A172 (cell line): ENCODE results near the gene CDKN1B. TPM values are rescaled to one million over a fixed set of nuclear protein-coding genes. Genes with fewer than 3 reads are reported as not detected.
A peak's percentile ranks its signal among the peaks of the same experiment; 100 is the strongest.

Experiments used
- DNase-seq: peaks from one replicate; pipeline ENCODE4 v3.0.0-alpha.2; 2015; ENCODE audit warnings: low spot score
- total RNA-seq: library from RNA; depleted of rRNA; stranded (reverse); fragments of >200 nt; shearing (Covaris generic); gene quantifications from 2 replicates; pipeline ENCODE4 v1.2.3, GENCODE V29; 2014; rRNA removed

Gene CDKN1B
- total RNA-seq = 18.1 and 20.0 TPM in 2 replicates

DNA sequence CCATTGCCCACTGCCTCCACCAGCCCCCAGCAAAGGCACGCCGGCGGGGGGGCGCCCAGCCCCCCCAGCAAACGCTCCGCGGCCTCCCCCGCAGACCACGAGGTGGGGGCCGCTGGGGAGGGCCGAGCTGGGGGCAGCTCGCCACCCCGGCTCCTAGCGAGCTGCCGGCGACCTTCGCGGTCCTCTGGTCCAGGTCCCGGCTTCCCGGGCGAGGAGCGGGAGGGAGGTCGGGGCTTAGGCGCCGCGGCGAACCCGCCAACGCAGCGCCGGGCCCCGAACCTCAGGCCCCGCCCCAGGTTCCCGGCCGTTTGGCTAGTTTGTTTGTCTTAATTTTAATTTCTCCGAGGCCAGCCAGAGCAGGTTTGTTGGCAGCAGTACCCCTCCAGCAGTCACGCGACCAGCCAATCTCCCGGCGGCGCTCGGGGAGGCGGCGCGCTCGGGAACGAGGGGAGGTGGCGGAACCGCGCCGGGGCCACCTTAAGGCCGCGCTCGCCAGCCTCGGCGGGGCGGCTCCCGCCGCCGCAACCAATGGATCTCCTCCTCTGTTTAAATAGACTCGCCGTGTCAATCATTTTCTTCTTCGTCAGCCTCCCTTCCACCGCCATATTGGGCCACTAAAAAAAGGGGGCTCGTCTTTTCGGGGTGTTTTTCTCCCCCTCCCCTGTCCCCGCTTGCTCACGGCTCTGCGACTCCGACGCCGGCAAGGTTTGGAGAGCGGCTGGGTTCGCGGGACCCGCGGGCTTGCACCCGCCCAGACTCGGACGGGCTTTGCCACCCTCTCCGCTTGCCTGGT, at the start of gene CDKN1B:
Gene CDKN1B (plus strand): TSS at position 576 of the 793 bp plus-strand sequence. CDS start 472 bp downstream, outside the sequence.
- DNase-seq = peak; percentile 75

DNA sequence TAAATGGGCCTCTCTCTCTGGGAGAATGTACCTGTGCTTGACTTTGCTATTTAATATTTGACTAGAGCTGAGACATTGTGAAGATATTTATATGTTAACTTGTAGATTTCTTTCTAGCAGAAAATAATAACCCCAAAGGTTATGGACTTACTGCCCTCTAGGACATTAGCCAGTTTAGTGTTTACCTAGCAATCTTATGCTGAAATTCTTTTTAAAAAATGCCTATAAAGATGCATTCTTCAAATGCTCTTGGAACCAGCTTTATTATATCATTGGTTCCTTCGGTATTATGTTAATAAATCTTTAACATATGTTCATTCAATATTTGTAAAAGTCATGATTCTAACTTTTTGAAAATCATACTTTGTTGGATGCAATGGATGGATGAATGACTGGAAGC, 49.2 kb upstream of the CDKN1B start:
- no peak for DNase-seq

- DNase-seq = no peak
These were observed 48.1 kb upstream of the CDKN1B start for GRCh38 chr12:12669020-12669419.

- peak; percentile 27 for DNase-seq
These were observed 45.1 kb upstream of the CDKN1B start for GRCh38 chr12:12671850-12672660.

DNA sequence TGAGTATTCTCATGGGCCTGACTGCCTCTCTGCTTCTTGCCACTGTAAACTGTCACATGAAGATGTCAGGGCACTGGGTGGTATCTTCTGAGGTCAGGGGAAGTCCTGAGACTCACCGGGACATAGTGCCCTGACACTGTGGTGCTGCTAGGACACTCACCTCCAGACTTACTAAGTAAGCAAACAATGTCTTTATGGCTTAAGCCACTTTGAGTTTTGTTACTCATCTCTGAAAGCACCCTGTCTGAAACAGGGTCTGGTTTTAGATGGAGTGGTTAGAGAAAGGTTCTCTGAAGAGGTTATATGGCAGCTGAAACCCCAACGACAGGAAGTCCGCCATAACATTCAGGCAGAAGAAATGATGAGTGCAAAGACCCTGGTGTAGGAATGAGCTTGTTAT, 43.9 kb upstream of the CDKN1B start:
- DNase-seq = no peak

DNA sequence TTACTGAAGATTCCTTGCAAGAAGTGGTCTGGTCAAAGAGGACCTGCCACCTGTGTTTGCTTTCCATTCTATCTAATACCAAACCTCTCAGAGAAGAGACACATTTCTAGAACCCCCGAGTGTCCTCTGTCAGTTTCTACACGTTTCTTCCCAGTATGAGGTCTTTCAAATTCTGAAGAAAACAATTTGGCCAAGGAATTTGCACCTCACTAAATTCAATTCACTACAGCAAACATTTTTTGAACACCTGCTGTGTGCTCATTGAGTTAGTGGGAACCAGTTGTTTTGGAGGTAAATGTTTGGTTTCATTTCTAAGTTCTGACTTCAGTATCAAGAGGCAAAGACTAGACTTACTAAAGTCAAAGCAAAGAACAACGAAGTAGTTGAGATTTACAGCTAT, 40.6 kb upstream of the CDKN1B start:
- no peak for DNase-seq

- no peak for DNase-seq
These were observed 36.0 kb upstream of the CDKN1B start for GRCh38 chr12:12681061-12681765.

DNA sequence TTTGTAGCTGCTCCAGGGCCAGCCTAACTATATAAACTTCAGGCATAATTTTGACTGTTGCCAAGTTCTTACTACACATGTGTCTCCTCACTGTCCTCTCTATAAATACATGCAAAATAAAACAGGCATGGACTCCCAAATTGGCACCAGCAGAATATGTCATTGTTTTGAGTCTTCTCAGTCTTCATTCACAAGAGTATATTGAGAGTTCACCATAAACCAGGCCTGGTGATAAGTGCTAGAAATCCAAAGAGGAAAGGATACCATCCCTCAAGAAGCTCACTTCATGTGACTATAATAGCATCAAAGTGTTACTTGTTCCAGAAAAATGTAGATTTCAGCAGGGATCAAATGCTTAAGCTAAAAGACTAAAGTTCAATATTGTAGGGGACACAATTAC, 34.9 kb upstream of the CDKN1B start:
- no peak for DNase-seq

- DNase-seq = no peak
These were observed 34.0 kb upstream of the CDKN1B start for GRCh38 chr12:12683136-12683697.

- no peak for DNase-seq
These were observed 33.4 kb upstream of the CDKN1B start for GRCh38 chr12:12683725-12684124.

- peak; percentile 13 for DNase-seq
These were observed 32.6 kb upstream of the CDKN1B start for GRCh38 chr12:12684375-12685106.

DNA sequence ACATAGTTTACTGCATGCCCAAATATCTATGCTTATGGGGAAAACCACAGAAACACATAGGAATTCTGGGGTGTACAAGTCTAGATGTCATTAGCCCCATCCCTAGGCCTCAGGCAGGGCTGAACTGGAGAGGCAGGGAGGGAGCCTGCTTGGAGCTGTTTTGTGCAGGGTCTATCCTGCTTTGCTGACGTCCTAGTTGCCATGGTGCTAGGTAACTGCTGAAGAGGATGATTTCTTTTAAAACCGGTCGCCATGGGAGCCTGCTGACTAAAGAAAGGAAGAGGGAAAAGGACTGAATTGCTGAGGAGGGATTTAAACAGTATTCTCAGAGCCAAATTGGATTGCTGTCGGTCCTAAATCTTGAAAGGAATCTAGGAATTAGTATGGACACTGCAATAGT, 31.9 kb upstream of the CDKN1B start:
- no peak for DNase-seq

GRCh38 chr12:12686472-12686871, 30.7 kb upstream of the CDKN1B start:
- DNase-seq = no peak

DNA sequence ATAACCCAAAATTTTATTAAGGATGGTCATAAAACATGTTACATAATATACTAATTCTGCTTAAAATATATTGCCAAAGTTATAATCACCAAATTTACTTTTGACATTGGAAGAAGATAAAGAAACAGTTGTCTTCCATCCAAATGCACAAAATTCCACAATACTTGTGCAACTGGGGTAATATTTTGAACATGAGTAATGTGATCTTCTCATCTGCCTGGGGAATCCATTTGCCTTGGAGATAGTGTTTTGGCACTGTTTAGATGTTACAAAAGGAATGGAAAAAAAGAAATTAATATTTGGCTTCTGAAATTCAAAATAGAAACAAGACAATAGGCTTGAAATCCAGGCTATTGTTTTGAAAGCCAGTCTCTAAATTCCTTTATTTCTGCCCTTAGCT, 30.2 kb upstream of the CDKN1B start:
- DNase-seq = no peak

- DNase-seq = no peak
These were observed 27.4 kb upstream of the CDKN1B start for GRCh38 chr12:12689647-12690300.

DNA sequence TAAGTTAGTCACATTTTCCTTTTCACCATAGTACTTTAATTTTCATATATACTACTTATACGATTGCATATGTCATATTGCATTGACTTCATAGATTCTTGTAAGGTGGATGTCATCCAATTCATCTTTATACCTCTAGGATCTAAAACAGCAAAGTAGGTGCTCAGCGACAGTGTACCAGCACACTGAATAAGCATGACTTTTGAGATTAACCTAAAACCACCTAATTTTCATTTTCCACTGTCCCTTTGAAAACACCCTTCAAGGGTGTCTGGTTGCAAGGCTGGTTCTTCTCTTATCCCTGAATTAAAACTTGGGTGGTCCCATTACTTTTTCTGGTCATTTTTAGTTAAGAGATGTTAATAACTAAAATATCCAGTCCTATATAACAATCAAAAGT, 25.6 kb upstream of the CDKN1B start:
- DNase-seq = no peak

DNA sequence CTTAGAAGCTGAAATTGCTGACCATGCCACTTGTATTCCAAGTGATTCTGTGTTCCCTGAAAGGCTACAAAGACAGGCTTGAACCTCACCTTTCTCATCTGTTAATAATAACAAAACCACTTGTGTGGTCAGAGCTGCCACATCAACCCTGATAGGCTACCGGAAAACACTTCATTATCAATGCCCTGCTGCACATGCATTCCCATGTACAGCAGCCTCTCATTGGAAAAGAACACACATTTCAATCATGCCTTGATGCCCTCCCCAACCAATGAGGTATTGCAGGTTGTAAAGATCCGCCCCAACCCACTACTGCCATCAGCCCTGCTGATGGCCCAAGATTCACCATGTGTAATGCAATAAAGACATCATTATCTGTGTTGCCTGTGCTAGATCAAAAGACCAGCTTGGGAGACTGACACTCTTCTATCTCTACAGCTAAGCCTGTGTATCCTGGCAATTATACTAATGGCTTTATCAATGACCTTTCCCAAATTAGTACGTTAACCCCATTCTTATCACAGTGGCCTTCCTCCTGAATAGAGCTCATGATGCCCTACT, 24.0 kb upstream of the CDKN1B start:
- no peak for DNase-seq

GRCh38 chr12:12696562-12697383, 20.4 kb upstream of the CDKN1B start:
- peak; percentile 71 for DNase-seq

DNA sequence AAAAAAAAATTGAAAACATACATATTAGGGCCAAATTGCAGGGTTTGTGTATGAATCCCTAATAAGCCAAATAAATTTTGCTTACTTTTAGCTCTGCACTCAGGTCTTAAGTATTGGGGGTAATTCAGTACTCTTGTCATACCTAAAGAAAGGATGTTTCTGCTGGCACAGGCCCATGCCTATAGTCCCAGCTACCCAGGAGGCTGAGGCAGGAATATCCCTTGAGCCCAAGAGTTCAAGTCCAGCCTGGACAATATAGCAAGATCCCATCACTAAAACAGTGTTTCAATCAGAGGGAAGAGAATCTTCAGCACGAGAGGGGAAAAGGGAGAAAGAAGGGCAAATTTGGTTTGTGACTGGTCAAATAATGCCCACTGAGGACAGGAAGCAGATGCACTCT, 17.8 kb upstream of the CDKN1B start:
- no peak for DNase-seq

- no peak for DNase-seq
These were observed 16.9 kb upstream of the CDKN1B start for GRCh38 chr12:12700254-12700653.
